Neural cell (in vitro differentiated cells): ENCODE data around the gene FIBCD1. TPM values are rescaled to one million over a fixed set of nuclear protein-coding genes. Genes with fewer than 3 reads are reported as not detected.

ENCODE experiments used
- H2AFZ ChIP-seq: fragments of 200-600, 300-800 bp; sonication (generic), shearing (Covaris generic); 2 replicates; pipeline ENCODE4 v1.6.0; 2014; ENCODE audit warnings: low read depth, mild to moderate bottlenecking, antibody characterized with exemption, low read length, moderate library complexity
- H3F3A ChIP-seq: fragments of 200-600 bp; shearing (Covaris generic); 2 replicates; pipeline ENCODE4 v1.6.1; 2016; ENCODE audit warnings: mild to moderate bottlenecking, moderate library complexity, mixed read lengths, antibody characterized with exemption, low read length; ENCODE audit not compliant: insufficient read depth, poor library complexity, severe bottlenecking
- H3K27ac ChIP-seq: fragments of 200-600, 300-800 bp; sonication (generic), shearing (Covaris generic); 2 replicates; pipeline ENCODE4 v1.5.1; 2014; ENCODE audit warnings: mild to moderate bottlenecking, low read length, moderate library complexity
- H3K27me3 ChIP-seq: fragments of 300-800, 200-600 bp; sonication (generic), shearing (Covaris generic); 2 replicates; pipeline ENCODE4 v1.6.0; 2014; ENCODE audit warnings: mild to moderate bottlenecking, low read depth, low read length, moderate library complexity; ENCODE audit not compliant: insufficient read depth
- H3K36me3 ChIP-seq: fragments of 300-800, 200-600 bp; sonication (generic), shearing (Covaris generic); 2 replicates; pipeline ENCODE4 v1.5.1; 2014; ENCODE audit warnings: mild to moderate bottlenecking, antibody characterized with exemption, low read length, moderate library complexity; ENCODE audit not compliant: insufficient read depth
- H3K4me2 ChIP-seq: fragments of 300-800, 200-600 bp; sonication (generic), shearing (Covaris generic); 2 replicates; pipeline ENCODE4 v1.6.0; 2014; ENCODE audit warnings: mild to moderate bottlenecking, low read length
- H3K4me3 ChIP-seq: fragments of 300-800, 200-600 bp; sonication (generic), shearing (Covaris generic); 2 replicates; pipeline ENCODE4 v1.5.1; 2014; ENCODE audit warnings: mild to moderate bottlenecking, low read length, moderate library complexity
- H3K79me2 ChIP-seq: fragments of 200-600 bp; shearing (Covaris generic); replicated peaks from 2 replicates; pipeline ENCODE4 v1.6.0; 2014; ENCODE audit warnings: mild to moderate bottlenecking, low read length, moderate library complexity; ENCODE audit not compliant: insufficient read depth
- H3K9ac ChIP-seq: fragments of 300-800, 200-600 bp; sonication (generic), shearing (Covaris generic); 2 replicates; pipeline ENCODE4 v1.6.1; 2016; ENCODE audit warnings: mild to moderate bottlenecking, low read length, mixed read lengths
- H3K9me2 ChIP-seq: fragments of 200-600 bp; shearing (Covaris generic); 2 replicates; pipeline ENCODE4 v1.6.1; 2016; ENCODE audit warnings: mild to moderate bottlenecking, low read length, mixed read lengths; ENCODE audit not compliant: insufficient read depth
- H3K9me3 ChIP-seq: fragments of 200-600, 300-800 bp; sonication (generic), shearing (Covaris generic); 2 replicates; pipeline ENCODE4 v1.6.1; 2016; ENCODE audit warnings: mild to moderate bottlenecking, mixed run types, low read length, moderate library complexity, mixed read lengths
- H4K20me1 ChIP-seq: fragments of 200-600 bp; shearing (Covaris generic); 2 replicates; pipeline ENCODE4 v1.6.1; 2016; ENCODE audit warnings: mild to moderate bottlenecking, mixed run types; ENCODE audit not compliant: insufficient read depth
- EP300 ChIP-seq: fragments of 450-650 bp; conservative IDR thresholded peaks from 2 replicates; pipeline ENCODE4 v1.6.1; 2014; ENCODE audit warnings: antibody characterized with exemption, mild to moderate bottlenecking, moderate library complexity; ENCODE audit not compliant: poor library complexity, severe bottlenecking
- EZH2 ChIP-seq: fragments of 200-600, 300-800 bp; shearing (Covaris generic), sonication (generic); IDR thresholded peaks from 2 replicates; pipeline ENCODE4 v1.6.1; 2014; ENCODE audit warnings: antibody characterized with exemption, low read length, borderline replicate concordance, mild to moderate bottlenecking; ENCODE audit not compliant: insufficient read depth, poor library complexity, severe bottlenecking
- MXI1 ChIP-seq: fragments of 450-650 bp; conservative IDR thresholded peaks from 2 replicates; pipeline ENCODE4 v1.6.1; 2014; ENCODE audit warnings: antibody characterized with exemption, mild to moderate bottlenecking; ENCODE audit not compliant: poor library complexity, severe bottlenecking
- POLR2AphosphoS5 ChIP-seq: IDR thresholded peaks from 2 replicates; pipeline ENCODE4 v1.6.1; 2012
- RAD21 ChIP-seq: fragments of 450-650 bp; conservative IDR thresholded peaks from 2 replicates; pipeline ENCODE4 v1.6.1; 2014; ENCODE audit warnings: antibody characterized with exemption, mild to moderate bottlenecking, moderate library complexity
- SMC3 ChIP-seq: fragments of 450-650 bp; conservative IDR thresholded peaks from 2 replicates; pipeline ENCODE4 v1.6.1; 2014; ENCODE audit warnings: antibody characterized with exemption, mild to moderate bottlenecking, moderate library complexity; ENCODE audit not compliant: poor library complexity
- TAF1 ChIP-seq: IDR thresholded peaks from 2 replicates; pipeline ENCODE4 v1.6.1; 2012; ENCODE audit warnings: low read depth
- polyA plus RNA-seq: library from polyadenylated mRNA; depleted of rRNA; stranded (reverse); fragments of >200 nt; gene quantifications from 2 replicates; pipeline ENCODE4 v1.2.3, GENCODE V29; 2014
- TF ChIP-seq, protein P1 (sequence below): IDR thresholded peaks from 2 replicates; pipeline ENCODE4 v1.6.1; 2012; ENCODE audit warnings: borderline replicate concordance
- TF ChIP-seq, protein P2 (sequence below): fragments of 450-650 bp; IDR thresholded peaks from 2 replicates; pipeline ENCODE4 v1.5.1; 2014; ENCODE audit warnings: antibody characterized with exemption, mild to moderate bottlenecking, moderate library complexity; ENCODE audit not compliant: poor library complexity, severe bottlenecking

Gene FIBCD1
- polyA plus RNA-seq, 1 donor from 2014 or later, result 2.7 TPM

DNA sequence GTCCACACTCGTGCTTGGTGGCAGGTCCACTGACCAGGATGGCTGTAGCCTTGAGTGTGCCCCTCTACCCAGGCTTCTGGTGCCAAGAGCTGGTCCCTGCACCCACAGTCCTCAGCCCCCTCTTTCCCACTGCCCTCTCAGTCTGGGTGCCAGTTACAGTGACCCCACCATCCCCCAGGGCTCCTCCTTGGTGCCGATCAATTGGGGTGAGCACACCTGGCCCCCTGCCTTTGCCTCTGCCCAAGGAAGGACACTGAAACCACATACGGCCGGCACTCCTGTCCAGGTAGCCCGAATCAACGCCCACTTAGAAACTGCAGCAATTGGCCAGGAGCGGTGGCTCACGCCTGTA is 24.0 kb downstream of the FIBCD1 start:
- H4K20me1 ChIP-seq, result no peaks in the 10 kb centered on the region
- H3K79me2 ChIP-seq, result no peaks in the 10 kb centered on the region
- no peaks in the 10 kb centered on the region for H3K9me2 ChIP-seq
- no peak overlapping the region for H3K4me2 ChIP-seq
- H3F3A ChIP-seq, result no peaks in the 10 kb centered on the region
- H3K4me3 ChIP-seq, result no peak overlapping the region
- no peaks in the 10 kb centered on the region for H3K9me3 ChIP-seq
- no peaks in the 10 kb centered on the region for H3K27me3 ChIP-seq
- no peaks in the 10 kb centered on the region for H3K36me3 ChIP-seq
- no peak overlapping the region for H3K27ac ChIP-seq
- TF ChIP-seq EZH2 (no peak), TAF1 (no peak), MXI1 (no peak), EP300 (no peak), RAD21 (no peak), SMC3 (no peak)
- TF ChIP-seq, protein P1, sequence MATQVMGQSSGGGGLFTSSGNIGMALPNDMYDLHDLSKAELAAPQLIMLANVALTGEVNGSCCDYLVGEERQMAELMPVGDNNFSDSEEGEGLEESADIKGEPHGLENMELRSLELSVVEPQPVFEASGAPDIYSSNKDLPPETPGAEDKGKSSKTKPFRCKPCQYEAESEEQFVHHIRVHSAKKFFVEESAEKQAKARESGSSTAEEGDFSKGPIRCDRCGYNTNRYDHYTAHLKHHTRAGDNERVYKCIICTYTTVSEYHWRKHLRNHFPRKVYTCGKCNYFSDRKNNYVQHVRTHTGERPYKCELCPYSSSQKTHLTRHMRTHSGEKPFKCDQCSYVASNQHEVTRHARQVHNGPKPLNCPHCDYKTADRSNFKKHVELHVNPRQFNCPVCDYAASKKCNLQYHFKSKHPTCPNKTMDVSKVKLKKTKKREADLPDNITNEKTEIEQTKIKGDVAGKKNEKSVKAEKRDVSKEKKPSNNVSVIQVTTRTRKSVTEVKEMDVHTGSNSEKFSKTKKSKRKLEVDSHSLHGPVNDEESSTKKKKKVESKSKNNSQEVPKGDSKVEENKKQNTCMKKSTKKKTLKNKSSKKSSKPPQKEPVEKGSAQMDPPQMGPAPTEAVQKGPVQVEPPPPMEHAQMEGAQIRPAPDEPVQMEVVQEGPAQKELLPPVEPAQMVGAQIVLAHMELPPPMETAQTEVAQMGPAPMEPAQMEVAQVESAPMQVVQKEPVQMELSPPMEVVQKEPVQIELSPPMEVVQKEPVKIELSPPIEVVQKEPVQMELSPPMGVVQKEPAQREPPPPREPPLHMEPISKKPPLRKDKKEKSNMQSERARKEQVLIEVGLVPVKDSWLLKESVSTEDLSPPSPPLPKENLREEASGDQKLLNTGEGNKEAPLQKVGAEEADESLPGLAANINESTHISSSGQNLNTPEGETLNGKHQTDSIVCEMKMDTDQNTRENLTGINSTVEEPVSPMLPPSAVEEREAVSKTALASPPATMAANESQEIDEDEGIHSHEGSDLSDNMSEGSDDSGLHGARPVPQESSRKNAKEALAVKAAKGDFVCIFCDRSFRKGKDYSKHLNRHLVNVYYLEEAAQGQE, result no peak
- TF ChIP-seq, protein P2, sequence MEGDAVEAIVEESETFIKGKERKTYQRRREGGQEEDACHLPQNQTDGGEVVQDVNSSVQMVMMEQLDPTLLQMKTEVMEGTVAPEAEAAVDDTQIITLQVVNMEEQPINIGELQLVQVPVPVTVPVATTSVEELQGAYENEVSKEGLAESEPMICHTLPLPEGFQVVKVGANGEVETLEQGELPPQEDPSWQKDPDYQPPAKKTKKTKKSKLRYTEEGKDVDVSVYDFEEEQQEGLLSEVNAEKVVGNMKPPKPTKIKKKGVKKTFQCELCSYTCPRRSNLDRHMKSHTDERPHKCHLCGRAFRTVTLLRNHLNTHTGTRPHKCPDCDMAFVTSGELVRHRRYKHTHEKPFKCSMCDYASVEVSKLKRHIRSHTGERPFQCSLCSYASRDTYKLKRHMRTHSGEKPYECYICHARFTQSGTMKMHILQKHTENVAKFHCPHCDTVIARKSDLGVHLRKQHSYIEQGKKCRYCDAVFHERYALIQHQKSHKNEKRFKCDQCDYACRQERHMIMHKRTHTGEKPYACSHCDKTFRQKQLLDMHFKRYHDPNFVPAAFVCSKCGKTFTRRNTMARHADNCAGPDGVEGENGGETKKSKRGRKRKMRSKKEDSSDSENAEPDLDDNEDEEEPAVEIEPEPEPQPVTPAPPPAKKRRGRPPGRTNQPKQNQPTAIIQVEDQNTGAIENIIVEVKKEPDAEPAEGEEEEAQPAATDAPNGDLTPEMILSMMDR, result no peak
- H2AFZ ChIP-seq, result no peak overlapping the region
- H3K9ac ChIP-seq, result no peak overlapping the region

DNA sequence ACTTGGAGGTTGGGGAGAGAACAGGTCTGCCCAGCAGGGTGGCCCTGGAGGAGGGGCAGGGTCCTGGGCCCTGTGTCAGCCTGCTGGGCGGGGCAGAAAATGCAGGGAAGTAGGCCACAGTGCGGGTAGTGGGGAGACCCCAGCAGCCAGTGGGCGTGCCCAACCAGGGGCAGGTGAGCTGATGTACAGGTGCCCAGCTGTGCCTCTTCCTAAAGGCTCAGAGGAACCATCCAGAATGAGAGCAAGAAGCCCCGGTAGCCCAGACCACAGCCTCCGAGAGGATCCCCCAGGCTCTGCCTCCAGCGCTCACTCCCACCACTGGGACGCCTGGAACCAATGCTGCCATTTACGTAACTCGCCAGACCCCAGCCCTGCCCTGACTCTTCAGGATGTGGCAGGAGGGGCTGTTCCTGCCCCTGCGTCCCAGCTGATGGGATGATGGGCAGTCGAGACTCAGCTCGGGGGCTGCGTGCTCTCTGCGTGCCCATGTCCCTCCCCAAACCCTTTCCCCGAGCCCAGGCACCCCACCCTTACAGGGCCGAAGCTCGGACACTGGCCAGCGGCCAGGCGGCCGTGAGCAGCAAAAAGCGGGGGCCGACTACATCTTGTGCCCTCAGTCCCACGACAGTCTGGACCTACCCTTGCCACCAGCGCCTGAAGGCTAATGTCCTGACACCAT is 24.5 kb downstream of the FIBCD1 start:
- Histone ChIP-seq H3F3A (no peaks in the 10 kb centered on the region), H3K9ac (no peak overlapping the region), H3K27me3 (no peaks in the 10 kb centered on the region), H3K4me3 (no peak overlapping the region), H4K20me1 (no peaks in the 10 kb centered on the region), H3K9me3 (no peaks in the 10 kb centered on the region), H3K27ac (no peak overlapping the region), H3K36me3 (no peaks in the 10 kb centered on the region), H3K4me2 (no peak overlapping the region), H3K9me2 (no peaks in the 10 kb centered on the region), H3K79me2 (no peaks in the 10 kb centered on the region), H2AFZ (no peak overlapping the region)
- TF ChIP-seq TAF1, result no peak
- TF ChIP-seq SMC3, result no peak
- TF ChIP-seq, protein P1, result no peak
- TF ChIP-seq MXI1, result no peak
- no peak for TF ChIP-seq RAD21
- TF ChIP-seq EP300, result no peak
- TF ChIP-seq POLR2AphosphoS5, result no peak
- no peak for TF ChIP-seq EZH2
- TF ChIP-seq, protein P2, result no peak
